Limb (tissue), 2 donors: Measurements from ENCODE around the gene PPDPF.
A peak's percentile ranks its signal among the peaks of the same experiment; 100 is the strongest.

ENCODE experiments used
- DNase-seq, 2 donors: peaks; one replicate each; pipeline ENCODE4 v3.0.0-alpha.2; 2016; ENCODE audit errors: extremely low spot score in 2 of 2

The PPDPF gene

GRCh38 chr20:63536241-63536977 is 15.8 kb downstream of the PPDPF start:
- no peak for DNase-seq

DNA sequence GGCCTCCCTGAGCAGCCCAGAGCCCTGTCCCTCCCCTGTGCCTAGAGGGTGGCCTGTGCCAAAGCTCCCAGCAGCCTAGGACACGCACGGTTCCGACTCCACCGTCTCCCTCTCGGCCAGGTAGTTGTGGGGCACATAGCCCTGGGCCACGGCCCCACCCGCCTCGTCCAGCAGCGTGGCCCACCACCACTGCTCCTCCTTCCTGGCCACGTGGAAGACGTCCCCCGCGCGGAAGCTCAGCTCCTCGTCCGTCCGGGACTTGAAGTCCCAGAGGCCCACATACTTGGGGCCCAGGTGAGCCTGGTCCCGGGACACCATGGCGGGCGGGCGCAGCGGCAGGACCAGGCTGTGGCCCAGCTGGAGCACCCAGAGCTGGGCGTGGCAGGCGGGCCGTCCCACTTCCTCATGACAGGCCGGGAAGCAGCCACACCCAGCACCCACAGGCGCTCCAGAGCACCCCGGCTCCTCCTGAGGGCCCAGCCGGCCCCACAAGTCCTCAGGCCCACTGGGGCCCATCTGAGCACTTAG is 16.5 kb downstream of the PPDPF start, which contains the start of gene PTK6:
PTK6 (minus strand) TSS at position 380 of the 528 bp plus-strand sequence; CDS start at position 318, 62 bp downstream.
- no peak for DNase-seq

- DNase-seq = peak; percentile 73 to 87
These were observed 17.1 kb downstream of the PPDPF start for GRCh38 chr20:63537525-63538203.

DNA sequence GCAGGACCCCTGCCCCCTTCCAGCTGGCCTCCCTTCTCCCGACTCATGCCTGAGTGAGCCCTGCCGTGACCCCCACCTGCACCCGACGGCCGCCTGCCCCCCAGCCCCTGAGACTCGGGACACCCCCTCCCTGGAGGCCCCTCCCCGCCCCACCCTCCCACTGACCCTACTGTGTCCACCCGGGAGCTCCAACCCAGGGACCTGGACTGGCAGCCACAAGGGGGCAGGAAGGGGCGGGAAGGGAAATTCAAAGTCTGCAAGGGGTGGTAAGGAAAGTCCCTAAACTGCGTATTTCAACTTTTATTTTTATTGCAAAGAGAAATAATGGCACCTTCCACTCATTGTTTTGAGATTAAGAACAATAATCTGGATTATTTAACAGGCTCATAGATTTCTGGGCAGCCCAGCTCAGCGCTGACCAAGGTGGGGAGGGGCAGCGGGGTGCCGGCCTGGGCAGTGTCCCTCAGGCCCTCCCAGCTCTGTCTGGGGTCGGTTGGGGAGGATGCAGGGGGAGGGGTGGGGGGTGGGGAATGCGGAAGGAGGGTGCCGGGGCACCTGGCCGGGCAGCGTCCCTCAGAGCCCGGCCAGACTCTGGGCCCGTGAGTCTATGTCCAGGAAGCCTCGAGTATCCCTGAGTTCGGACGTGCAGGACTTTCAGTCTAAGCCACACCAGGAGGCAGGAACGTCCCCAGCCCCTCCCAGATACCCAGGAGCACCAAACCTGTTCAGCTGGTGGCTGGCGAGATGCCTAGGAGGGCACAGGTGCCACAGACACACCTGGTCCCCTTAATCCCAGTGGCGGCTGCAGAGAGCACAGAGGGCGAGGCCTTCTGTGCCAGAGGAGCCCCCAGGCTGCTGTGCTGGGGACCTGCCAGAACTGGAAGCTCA is 17.9 kb downstream of the PPDPF start:
- DNase-seq = no peak

DNA sequence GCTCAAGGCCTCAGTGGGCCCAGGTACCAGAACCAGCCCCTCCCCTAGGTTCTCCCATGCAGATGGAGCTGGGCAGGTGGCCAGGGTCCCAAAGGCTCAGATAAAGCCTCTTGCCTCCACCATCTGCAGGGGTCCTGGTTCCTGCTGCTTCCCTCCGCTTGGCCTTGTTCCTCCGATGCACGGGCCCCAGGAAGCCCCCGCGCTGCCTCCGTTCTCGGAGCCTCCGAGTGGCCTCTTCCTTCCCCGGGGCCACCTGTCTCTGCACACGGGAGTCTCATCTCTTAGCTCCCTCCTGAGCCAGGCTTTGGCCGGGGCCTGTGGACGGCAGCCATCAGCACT is 18.5 kb downstream of the PPDPF start:
- no peak for DNase-seq

GRCh38 chr20:63539441-63540370 is 19.1 kb downstream of the PPDPF start:
- DNase-seq = no peak

GRCh38 chr20:63540417-63541186 is 20.0 kb downstream of the PPDPF start:
- DNase-seq = no peak

DNA sequence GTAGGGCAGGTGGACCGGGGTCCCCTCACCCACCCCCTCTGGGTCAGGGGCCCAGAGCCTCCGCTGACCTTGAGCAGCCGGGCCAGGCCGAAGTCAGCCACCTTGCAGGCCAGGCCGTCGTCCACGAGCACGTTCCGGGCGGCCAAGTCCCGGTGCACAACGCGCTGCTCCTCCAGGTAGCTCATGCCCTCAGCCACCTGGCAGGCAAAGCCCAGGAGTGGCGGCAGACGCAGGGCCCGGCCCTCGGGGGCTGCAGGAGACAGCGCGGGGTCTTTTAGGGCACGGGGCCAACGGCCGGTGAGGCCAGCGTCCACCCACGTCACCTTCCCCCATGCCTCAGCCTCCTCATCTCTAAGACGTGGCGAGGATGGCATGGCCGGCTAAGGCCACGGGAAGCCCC is 20.8 kb downstream of the PPDPF start:
- DNase-seq = no peak

DNA sequence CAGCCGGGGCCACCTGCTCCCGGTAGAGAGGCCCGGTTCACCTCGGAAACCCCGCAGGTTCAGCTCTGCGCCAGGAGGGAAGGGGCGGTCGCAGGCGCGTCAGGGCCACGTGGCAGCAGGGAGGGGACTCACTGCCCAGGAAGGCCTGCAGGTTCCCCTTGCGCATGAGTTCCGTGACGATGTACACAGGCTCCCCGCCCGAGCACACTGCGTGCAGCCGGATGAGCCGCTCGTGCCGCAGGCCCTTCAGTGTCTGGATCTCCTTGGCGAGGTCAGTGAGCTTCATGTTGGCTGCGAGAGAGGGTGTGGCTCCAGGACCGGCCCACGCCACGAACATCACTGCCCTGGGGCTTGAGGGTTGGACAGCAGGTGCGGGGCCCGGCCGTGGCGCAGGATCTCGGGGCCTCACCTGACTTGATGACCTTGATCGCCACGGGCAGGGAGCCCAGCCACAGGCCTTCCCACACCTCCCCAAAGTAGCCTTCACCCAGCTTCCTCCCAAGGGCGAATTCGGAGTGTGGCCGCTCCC is 21.5 kb downstream of the PPDPF start:
- DNase-seq = no peak

- DNase-seq = no peak
These were observed 22.1 kb downstream of the PPDPF start for GRCh38 chr20:63542696-63543095.

- DNase-seq = no peak
These were observed 22.6 kb downstream of the PPDPF start for GRCh38 chr20:63543131-63543530.

GRCh38 chr20:63543733-63544132 is 23.2 kb downstream of the PPDPF start:
- DNase-seq = no peak

DNA sequence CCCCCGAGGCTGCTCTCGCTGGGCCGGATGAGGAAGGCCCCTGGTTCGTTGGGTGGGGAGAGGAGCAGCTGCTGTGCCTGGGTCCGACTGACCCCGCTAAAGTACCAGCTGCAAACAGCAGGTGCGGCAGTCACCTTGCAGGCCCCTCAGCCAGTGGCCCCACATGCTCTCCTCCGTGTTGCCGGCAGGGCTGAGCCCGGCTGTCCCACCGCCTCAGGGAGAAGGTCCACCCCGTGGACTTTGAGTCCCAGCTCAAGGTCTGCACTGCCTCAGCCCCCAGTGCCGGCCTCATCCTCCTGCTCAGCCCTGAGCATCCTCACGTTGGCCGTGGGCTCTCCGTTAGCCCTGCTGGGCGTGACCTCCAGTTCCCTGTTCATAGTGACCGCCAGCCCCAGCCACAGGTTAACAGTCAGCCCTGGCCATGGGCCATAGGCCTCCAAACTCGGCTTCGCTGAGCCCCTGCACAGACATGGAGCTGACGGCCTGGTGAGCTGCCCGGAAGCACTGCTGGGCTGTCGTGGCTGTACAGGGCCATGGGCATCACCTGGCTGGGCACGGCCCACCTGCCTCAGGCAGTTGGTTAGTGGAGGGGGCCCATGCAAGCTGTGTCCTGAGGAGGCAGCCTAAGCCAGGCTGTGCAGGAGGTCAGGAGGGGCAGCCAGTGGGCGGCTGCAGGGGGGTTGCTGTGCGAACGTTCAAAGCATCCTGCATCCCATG is 23.8 kb downstream of the PPDPF start:
- no peak for DNase-seq

DNA sequence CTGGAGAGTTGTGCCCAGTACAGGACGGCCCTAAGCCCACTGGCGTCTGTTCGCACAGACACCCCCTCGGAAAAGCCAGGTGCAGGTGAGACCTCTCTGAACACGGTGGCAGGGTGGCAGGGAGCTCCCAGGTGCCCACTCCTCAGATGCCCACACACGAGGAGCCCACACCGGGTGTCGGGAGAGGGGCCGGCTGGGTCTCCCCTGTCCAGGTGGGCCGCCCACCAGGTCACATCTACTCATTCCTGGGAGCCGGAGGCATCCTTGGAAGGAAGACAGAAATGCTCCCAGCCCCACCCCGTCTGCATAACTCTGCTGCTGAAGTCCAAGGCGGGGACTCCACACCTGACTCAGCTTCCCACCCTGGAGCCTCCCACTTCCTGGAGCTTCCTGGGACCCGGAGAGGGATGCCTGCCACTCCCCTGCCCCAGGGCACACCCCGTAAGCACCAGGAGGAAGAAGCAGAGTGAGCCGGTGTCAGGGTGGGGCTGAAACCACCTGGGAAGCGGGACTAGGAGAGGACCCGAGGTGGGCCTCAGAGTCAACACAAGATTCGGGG is 24.5 kb downstream of the PPDPF start:
- DNase-seq = no peak

GRCh38 chr20:63545814-63546213 is 25.2 kb downstream of the PPDPF start:
- no peak for DNase-seq

- DNase-seq = no peak
These were observed 25.8 kb downstream of the PPDPF start for GRCh38 chr20:63546256-63546955.

DNA sequence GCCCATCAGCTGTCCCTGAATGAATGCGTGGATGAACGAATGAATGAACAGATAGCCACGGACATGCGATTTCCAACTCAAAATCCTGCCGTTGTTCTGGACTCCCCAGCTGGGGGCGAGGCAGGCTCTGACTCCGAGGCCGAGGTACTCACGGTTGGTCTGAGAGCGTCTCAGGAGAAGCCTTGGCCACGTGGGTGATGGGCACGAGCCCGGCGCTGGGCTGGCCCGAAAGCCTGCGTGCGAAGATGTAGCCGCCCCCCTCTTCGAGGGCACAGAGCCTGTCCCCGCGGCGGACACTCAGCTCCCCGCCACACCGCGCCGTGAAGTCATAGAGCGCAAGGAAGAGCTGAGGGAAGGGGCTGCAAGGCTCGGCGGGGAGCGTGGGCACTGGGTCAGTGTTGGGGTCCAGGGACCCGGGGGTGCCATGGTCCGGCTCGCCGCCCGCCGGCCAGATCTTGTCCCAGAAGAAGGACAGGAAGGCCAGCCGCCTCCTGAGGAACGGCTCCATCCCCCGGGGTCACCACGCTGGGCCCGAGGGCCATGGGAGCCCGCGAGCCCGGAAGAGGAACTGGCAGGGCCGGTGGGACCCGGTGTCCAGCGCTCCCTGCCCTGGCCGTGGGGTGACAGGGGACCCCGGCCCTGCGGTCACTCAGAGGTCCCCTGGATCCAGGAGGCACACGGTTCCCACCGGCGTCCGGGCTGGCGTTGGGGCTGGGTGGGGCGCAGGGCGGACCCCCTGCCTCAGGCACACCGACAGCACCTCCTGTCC is 26.6 kb downstream of the PPDPF start:
- no peak for DNase-seq
